ENCODE data around the gene EML1.
A peak's percentile ranks its signal among the peaks of the same experiment; 100 is the strongest.

The EML1 gene

GRCh38 chr14:99747582-99748330, 45.5 kb upstream of the EML1 start:
- Histone ChIP-seq H3K36me3 (no peaks in the 10 kb centered on the region), H3K4me3 (no peak overlapping the region), H3K27me3 (no peaks in the 10 kb centered on the region), H3K27ac (peak overlapping the region in 1 of 2 donors; percentile 33), H3K9me3 (no peaks in the 10 kb centered on the region), H3K4me1 (peaks cover 0 to 50% (median 35%) of the 10 kb centered on the region in 4 donors)
- intact Hi-C loops (cut with DNase I; ENCODE audit: low total_unique reads), result no loop called here
- no peak for DNase-seq
- TF ChIP-seq CTCF (IDR thresholded peaks at IDR 0.05), result no peak

- no peak overlapping the region for H3K27ac ChIP-seq
- DNase-seq, result no peak
- intact Hi-C loops (cut with DNase I; ENCODE audit: low total_unique reads), result no loop called here
- H3K9me3 ChIP-seq, result no peaks in the 10 kb centered on the region
- H3K4me3 ChIP-seq, result no peak overlapping the region
- no peaks in the 10 kb centered on the region for H3K36me3 ChIP-seq
- no peak for TF ChIP-seq CTCF (IDR thresholded peaks at IDR 0.05)
- no peaks in the 10 kb centered on the region for H3K27me3 ChIP-seq
- H3K4me1 ChIP-seq, result peaks cover 0 to 58% (median 40%) of the 10 kb centered on the region in 4 donors
Observed at GRCh38 chr14:99748529-99748928, 44.7 kb upstream of the EML1 start.

- H3K4me3 ChIP-seq, result no peak overlapping the region
- no peaks in the 10 kb centered on the region for H3K27me3 ChIP-seq
- no peak for DNase-seq
- TF ChIP-seq CTCF (IDR thresholded peaks at IDR 0.05), result no peak
- no peaks in the 10 kb centered on the region for H3K36me3 ChIP-seq
- intact Hi-C loops (cut with DNase I; ENCODE audit: low total_unique reads), result no loop called here
- no peaks in the 10 kb centered on the region for H3K9me3 ChIP-seq
- no peak overlapping the region for H3K27ac ChIP-seq
- H3K4me1 ChIP-seq, result peaks cover 0 to 64% (median 41%) of the 10 kb centered on the region in 4 donors
Observed at GRCh38 chr14:99749142-99749541, 44.1 kb upstream of the EML1 start.

- DNase-seq, result no peak
- TF ChIP-seq CTCF (IDR thresholded peaks at IDR 0.05), result no peak
- Histone ChIP-seq H3K4me3 (no peak overlapping the region), H3K4me1 (peaks cover 0 to 64% (median 42%) of the 10 kb centered on the region in 4 donors), H3K27ac (peak overlapping the region; percentile 9 to 20), H3K27me3 (no peaks in the 10 kb centered on the region), H3K36me3 (no peaks in the 10 kb centered on the region), H3K9me3 (no peaks in the 10 kb centered on the region)
- intact Hi-C loops (cut with DNase I; ENCODE audit: low total_unique reads), result no loop called here
Observed at GRCh38 chr14:99749763-99750715, 43.2 kb upstream of the EML1 start.

- no peak for DNase-seq
Observed at GRCh38 chr14:99750746-99751450, 42.3 kb upstream of the EML1 start.

More at GRCh38 chr14:99750746-99751450, 42.3 kb upstream of the EML1 start:
- H3K27ac ChIP-seq, result no peak overlapping the region
- no peaks in the 10 kb centered on the region for H3K36me3 ChIP-seq
- TF ChIP-seq CTCF (IDR thresholded peaks at IDR 0.05), result no peak
- intact Hi-C loops (cut with DNase I; ENCODE audit: low total_unique reads), result no loop called here
- no peaks in the 10 kb centered on the region for H3K9me3 ChIP-seq
- H3K27me3 ChIP-seq, result no peaks in the 10 kb centered on the region
- H3K4me3 ChIP-seq, result no peak overlapping the region
- peaks cover 0 to 64% (median 40%) of the 10 kb centered on the region in 4 donors for H3K4me1 ChIP-seq

All from tibial artery (tissue), 4 donors.